ENCODE measurements around the gene FOSL1. TPM values are rescaled to one million over a fixed set of nuclear protein-coding genes. Genes with fewer than 3 reads are reported as not detected.

FOSL1 gene
- total RNA-seq, 2 donors from 2014 or later, result 11.9 to 18.8 TPM

DNA sequence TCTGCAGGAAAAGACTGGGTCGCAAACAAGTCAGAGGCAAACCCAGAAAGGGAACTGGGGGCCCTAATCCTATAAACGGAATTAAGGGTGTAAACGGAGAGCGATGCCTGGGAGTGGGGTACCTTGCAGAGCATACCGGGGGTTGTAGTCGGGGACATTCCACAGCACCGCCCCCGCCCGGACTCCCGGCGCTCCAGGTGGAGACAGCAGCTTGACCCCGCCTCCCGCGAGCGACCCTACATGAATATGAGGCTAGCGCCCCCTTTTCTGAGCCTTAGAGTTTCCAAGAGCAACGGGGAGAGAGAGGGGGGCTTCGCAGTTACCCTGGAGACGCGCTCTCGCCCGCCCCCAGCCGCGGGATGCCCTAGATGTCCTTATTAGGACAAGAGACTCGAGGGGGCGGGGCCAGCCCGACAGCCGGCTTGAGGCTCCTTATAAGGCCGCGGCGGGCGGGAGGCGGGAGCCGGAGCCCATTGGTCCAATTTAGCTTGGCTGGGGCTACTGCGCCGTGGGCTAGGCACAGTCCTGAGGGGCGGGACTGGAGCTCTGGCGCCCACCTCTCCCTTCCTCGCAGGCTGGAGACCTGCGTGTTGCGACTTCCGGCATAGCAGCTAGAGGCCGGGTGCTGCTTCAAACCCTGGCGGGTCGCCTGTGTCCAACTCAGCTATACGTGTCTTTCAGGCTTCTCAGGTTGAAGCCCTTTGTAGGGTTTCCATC is 40.9 kb downstream of the FOSL1 start:
- peak; percentile 99 to 100 for DNase-seq
- Mint-ChIP-seq H3K4me1 (ENCODE audit: low read depth) (peaks cover 58% of the 10 kb centered on the region), H3K27ac (peak overlapping the region; percentile 95), H3K9me3 (no peaks in the 10 kb centered on the region), H3K27me3 (ENCODE audit: low read depth) (no peaks in the 10 kb centered on the region), H3K36me3 (ENCODE audit: insufficient read depth in 2 of 2) (peaks cover 20 to 31% of the 10 kb centered on the region in 2 donors), H3K4me3 (peak overlapping the region; percentile 96 to 97)
- ATAC-seq (replicated peaks in 1 of 2), result peak; percentile 69 to 71

DNA sequence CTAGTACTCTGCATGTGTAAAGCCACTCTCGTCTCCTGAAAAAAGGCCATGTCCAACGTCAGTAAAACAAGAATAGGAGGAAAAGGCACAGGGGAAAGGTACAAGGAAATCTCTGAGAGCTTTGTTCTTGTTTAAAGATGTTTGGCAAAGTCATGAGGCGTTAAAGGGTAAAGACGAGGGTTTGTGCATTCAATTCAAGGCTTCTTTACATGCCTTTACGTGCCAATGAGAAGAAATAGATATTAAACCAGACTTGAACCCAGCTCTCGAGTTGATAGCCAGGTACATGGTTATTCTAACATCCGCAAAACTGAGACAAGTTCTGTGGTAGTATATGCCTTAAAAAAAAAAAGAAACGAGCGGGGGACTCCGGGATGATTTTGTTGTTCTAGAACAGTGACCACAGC is 41.5 kb downstream of the FOSL1 start:
- H3K27ac Mint-ChIP-seq, result peak overlapping the region; percentile 95
- no peaks in the 10 kb centered on the region for H3K27me3 Mint-ChIP-seq (ENCODE audit: low read depth)
- H3K4me3 Mint-ChIP-seq, result peak overlapping the region; percentile 96 to 97
- H3K4me1 Mint-ChIP-seq (ENCODE audit: low read depth), result peaks cover 64% of the 10 kb centered on the region
- H3K36me3 Mint-ChIP-seq (ENCODE audit: insufficient read depth in 2 of 2), result peaks cover 24 to 36% of the 10 kb centered on the region in 2 donors
- DNase-seq (no peak), ATAC-seq (replicated peaks in 1 of 2) (no peak)
- H3K9me3 Mint-ChIP-seq, result no peaks in the 10 kb centered on the region

DNA sequence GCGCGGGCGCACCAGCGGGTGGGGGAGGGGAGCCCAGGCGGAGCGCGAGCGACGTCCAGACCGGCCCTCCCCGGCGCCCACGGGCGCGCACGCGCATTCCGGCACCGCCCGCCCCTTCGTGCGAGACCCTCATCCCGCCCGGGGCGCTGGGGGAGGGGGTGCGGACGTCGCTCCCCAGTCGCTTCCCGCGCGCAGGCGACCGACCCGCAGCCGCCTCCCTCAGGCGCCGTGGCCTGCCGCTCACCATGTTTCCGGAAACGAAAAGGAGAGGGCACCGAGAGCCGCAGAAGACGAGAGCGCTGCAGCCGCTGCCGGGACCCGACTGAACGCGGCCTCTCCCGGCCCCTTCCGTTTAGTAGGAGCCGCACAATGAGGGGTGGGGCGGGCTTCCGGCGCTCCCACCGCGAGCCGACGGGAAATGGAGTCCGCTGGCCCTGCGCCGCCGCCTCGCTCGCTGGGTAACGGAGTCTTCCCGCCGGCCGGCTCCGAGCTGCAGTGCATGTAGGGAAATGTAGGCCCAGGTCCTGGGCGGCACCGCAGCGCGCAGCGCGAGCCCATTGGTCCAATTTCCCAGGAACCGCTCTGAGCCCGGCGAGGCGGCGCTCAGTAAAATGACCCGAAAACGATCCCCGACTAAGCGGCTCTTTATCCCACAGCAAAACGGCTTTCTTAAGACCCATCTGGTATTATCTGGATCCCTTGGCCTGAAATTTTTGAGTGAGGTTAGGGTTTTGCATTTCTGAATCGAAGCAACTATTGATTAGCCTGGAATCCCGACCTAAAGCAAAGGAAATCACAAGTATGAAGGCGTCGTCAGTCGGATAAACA is 42.1 kb downstream of the FOSL1 start, which contains the start of gene CFL1:
Gene CFL1, minus strand, starts transcription at position 328 of the 828 bp plus-strand sequence. Its CDS starts 81 bp downstream, at position 247.
- ATAC-seq (replicated peaks in 1 of 2), result peak; percentile 66
- Mint-ChIP-seq H3K27ac (peak within 1 kb of the TSS; percentile 95), H3K9me3 (no peaks in the 10 kb centered on the region), H3K27me3 (ENCODE audit: low read depth) (no peaks in the 10 kb centered on the region), H3K36me3 (ENCODE audit: insufficient read depth in 2 of 2) (peaks cover 26 to 38% of the 10 kb centered on the region in 2 donors), H3K4me1 (ENCODE audit: low read depth) (peaks cover 65% of the 10 kb centered on the region), H3K4me3 (peak within 1 kb of the TSS; percentile 97)
- DNase-seq, result peak; percentile 98

DNA sequence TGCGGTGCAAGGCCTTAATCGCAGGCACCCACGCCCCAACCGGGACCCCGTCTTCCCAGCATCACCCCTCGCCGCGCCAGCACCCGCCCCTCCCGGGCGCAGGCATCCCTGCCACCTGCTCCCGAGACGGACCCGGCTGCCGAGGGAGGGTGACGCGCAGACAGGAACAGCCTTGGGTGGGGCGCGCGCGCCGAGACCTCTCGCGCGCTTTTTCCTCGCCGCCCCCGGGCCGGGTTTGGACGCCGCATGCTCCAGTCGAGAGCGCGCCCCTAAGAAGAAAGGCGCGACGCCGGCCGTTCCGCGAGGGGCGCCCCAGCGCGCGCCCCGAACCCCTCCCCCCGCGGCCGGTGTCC is 42.7 kb downstream of the FOSL1 start:
- Mint-ChIP-seq H3K27ac (no peak overlapping the region), H3K36me3 (ENCODE audit: insufficient read depth in 2 of 2) (peaks cover 24 to 35% of the 10 kb centered on the region in 2 donors), H3K4me3 (peak overlapping the region; percentile 96 to 97), H3K9me3 (no peaks in the 10 kb centered on the region), H3K4me1 (ENCODE audit: low read depth) (peaks cover 59% of the 10 kb centered on the region), H3K27me3 (ENCODE audit: low read depth) (no peaks in the 10 kb centered on the region)
- DNase-seq (no peak), ATAC-seq (replicated peaks in 1 of 2) (peak in 1 of 2 donors; percentile 0)

DNA sequence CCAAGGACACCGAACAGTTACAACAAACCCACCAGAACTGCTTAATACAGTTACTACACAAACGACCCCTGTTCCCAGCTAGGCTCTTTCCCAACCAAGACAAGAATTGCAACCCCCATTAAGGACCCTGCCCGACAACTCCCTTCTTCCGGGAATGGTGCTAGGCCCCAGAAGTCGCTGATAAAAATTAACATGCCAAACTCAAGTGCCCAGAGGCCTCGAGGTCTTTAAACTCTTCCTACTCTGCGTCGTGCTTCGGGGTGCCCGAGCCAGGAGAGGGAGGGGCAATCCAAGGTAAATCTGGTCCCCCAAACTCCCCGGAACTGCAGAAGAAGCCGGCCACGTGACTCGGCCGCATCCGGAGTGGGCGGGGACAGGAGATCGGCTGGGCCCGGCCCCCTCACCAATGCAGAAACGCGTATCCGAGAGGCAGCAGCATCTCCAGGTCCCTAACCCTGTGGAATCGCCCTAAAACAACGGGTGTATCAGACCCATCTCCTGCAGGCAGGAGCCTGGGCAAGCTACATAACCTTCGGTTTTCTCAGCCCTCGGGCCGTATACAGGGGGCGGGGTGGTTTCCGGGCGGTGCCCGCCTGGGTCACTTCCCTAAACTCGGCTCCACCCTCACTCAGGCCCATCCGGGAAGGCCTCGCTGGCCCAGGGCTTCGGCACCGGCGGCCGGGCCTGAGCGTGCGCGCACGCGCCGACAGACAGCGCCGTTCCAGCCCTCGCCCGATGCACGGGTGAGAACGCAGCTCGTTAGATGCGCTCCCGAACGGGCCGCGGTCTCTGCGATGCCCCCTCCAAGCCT is 43.3 kb downstream of the FOSL1 start:
- no peaks in the 10 kb centered on the region for H3K27me3 Mint-ChIP-seq (ENCODE audit: low read depth)
- H3K4me1 Mint-ChIP-seq (ENCODE audit: low read depth), result peaks cover 54% of the 10 kb centered on the region

DNA sequence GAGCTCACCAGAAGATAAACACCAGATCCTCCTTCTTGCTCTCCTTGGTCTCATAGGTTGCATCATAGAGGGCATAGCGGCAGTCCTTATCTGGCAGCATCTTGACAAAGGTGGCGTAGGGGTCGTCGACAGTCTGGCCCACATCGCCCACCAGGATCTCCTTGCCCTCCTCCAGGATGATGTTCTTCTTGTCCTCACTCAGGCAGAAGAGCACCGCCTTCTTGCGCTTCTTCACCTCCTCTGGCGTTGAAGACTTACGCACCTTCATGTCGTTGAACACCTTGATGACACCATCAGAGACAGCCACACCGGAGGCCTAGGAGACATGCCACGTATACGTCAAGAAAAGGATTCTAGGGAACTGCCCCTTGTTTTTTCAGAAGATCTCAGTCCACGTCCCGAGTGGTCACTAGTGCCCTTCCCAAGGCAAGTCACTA is 44.2 kb downstream of the FOSL1 start:
- peak overlapping the region; percentile 91 for H3K27ac Mint-ChIP-seq
- H3K36me3 Mint-ChIP-seq (ENCODE audit: insufficient read depth in 2 of 2), result peaks cover 24 to 44% of the 10 kb centered on the region in 2 donors
- no peaks in the 10 kb centered on the region for H3K9me3 Mint-ChIP-seq
- peaks cover 46% of the 10 kb centered on the region for H3K4me1 Mint-ChIP-seq (ENCODE audit: low read depth)
- H3K4me3 Mint-ChIP-seq, result peak overlapping the region; percentile 96 to 97
- ATAC-seq (replicated peaks in 1 of 2) (no peak), DNase-seq (no peak)
- no peaks in the 10 kb centered on the region for H3K27me3 Mint-ChIP-seq (ENCODE audit: low read depth)

More for the DNA sequence above, 43.3 kb downstream of the FOSL1 start:
- Mint-ChIP-seq H3K27ac (peak overlapping the region; percentile 91), H3K9me3 (no peaks in the 10 kb centered on the region), H3K4me3 (peak overlapping the region; percentile 96 to 97), H3K36me3 (ENCODE audit: insufficient read depth in 2 of 2) (peaks cover 24 to 40% of the 10 kb centered on the region in 2 donors)
- DNase-seq (peak; percentile 87 to 91), ATAC-seq (replicated peaks in 1 of 2) (peak; percentile 17 to 20)

DNA sequence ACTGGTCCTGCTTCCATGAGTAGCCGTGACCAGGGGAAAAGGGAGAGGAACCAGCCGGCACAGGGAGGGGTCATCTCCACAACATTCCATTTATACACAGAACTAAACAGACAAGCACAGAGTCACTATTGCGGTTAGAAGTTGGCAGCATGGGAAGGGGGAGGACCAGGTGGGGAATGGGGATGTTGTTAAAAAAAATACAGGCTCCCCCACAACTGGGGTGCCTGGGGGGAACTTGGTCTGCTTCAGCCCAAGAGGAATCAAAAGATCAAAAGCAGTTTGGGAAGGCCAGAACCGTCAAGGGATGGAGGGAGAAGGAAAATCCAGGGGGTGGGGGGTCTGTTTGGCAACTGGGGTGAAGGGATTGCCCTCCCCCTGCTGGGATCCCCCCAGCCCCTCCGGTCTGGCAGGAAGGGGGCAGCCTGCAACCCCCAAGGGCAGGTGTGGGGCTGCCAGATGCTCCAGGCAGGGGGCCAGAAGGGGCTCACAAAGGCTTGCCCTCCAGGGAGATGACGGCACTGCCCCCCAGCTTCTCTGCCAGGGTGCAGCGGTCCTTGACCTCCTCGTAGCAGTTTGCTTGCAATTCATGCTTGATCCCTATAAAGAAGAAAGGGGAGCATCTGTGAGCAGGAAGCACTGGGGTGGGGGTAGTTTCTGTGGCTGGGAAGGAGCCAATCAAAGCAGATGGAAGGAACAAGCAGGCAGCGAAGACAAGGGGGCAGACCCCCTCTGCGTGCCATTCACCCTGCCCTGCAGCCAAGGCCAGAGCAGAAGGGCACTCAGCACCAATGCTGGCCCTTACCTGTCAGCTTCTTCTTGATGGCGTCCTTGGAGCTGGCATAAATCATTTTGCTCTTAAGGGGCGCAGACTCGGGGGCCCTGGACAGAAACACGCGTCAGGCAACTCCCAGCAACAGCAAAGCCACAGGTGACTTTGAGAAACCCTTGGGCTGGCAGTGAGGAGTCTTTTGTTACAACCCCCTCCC is 45.0 kb downstream of the FOSL1 start:
- H3K9me3 Mint-ChIP-seq, result no peaks in the 10 kb centered on the region
- peak overlapping the region; percentile 70 for H3K27ac Mint-ChIP-seq
- H3K27me3 Mint-ChIP-seq (ENCODE audit: low read depth), result no peaks in the 10 kb centered on the region
- peaks cover 23 to 43% of the 10 kb centered on the region in 2 donors for H3K36me3 Mint-ChIP-seq (ENCODE audit: insufficient read depth in 2 of 2)
- DNase-seq, result no peak
- peak overlapping the region; percentile 96 to 97 for H3K4me3 Mint-ChIP-seq
- peaks cover 44% of the 10 kb centered on the region for H3K4me1 Mint-ChIP-seq (ENCODE audit: low read depth)
- ATAC-seq (replicated peaks in 1 of 2), result no peak

DNA sequence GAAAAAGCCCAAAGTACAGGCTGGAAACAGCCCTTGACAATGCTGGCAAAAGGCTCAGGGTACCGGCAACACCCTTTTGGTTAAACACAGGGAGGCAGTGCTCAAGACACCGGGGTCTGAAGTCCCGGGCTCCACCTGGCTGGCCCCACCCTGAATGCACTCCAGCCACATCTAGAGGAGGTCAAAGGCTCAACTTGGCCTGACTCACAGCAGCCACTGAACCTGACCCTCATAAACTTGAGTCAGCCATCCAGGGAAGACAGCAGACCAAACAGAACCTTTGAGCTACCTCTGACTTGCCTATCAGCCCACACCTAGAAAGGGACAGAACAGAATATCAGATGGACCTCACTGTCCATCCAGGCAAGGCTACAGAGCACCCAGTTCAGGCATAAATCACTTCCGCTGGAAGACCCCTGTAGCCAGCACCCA is 46.0 kb downstream of the FOSL1 start:
- H3K4me1 Mint-ChIP-seq (ENCODE audit: low read depth), result peaks cover 39% of the 10 kb centered on the region
- H3K36me3 Mint-ChIP-seq (ENCODE audit: insufficient read depth in 2 of 2), result peaks cover 23 to 41% of the 10 kb centered on the region in 2 donors
- peak overlapping the region in 1 of 2 donors; percentile 65 for H3K4me3 Mint-ChIP-seq
- no peak for DNase-seq
- H3K9me3 Mint-ChIP-seq, result no peaks in the 10 kb centered on the region
- no peaks in the 10 kb centered on the region for H3K27me3 Mint-ChIP-seq (ENCODE audit: low read depth)
- peak overlapping the region; percentile 85 for H3K27ac Mint-ChIP-seq
- no peak for ATAC-seq (replicated peaks in 1 of 2)

DNA sequence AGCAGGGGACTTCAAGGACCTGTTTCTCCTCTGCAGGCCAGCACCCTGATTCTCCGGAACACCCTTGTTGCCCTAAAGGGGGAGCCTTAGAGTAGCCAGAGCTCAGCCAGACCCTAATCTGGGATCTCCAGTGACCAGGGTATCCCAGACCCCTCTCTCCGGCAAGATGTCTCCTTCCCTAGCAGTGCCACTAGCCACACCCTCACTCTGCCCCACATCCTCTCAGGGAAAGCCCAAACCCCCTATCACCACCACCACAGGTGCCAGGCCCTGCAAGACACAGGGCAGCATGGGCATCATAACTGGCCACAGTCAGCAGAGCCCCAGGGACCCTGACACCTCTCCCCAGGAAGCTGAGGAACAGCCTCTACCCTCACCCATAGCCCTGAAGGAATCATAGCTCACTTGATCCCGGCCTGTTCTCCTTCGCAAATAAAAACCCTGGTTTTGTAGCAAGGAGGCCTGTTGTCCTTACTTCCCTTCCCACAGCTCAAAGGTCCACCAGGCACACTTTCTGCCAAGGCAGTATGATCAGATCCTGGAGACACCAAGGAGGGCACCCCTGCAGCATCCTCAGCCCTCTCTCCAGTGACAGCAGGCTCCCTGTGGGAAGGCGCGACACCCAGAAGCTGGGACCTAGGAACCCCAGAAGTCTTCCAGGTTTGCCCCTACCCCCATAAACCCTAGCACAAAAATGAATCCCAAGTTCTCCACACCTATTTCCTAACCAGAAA is 46.8 kb downstream of the FOSL1 start:
- peak overlapping the region; percentile 85 for H3K27ac Mint-ChIP-seq
- DNase-seq, result no peak
- no peaks in the 10 kb centered on the region for H3K9me3 Mint-ChIP-seq
- H3K36me3 Mint-ChIP-seq (ENCODE audit: insufficient read depth in 2 of 2), result peaks cover 23 to 41% of the 10 kb centered on the region in 2 donors
- H3K4me3 Mint-ChIP-seq, result no peak overlapping the region
- no peaks in the 10 kb centered on the region for H3K27me3 Mint-ChIP-seq (ENCODE audit: low read depth)
- H3K4me1 Mint-ChIP-seq (ENCODE audit: low read depth), result peaks cover 39% of the 10 kb centered on the region
- ATAC-seq (replicated peaks in 1 of 2), result no peak

DNA sequence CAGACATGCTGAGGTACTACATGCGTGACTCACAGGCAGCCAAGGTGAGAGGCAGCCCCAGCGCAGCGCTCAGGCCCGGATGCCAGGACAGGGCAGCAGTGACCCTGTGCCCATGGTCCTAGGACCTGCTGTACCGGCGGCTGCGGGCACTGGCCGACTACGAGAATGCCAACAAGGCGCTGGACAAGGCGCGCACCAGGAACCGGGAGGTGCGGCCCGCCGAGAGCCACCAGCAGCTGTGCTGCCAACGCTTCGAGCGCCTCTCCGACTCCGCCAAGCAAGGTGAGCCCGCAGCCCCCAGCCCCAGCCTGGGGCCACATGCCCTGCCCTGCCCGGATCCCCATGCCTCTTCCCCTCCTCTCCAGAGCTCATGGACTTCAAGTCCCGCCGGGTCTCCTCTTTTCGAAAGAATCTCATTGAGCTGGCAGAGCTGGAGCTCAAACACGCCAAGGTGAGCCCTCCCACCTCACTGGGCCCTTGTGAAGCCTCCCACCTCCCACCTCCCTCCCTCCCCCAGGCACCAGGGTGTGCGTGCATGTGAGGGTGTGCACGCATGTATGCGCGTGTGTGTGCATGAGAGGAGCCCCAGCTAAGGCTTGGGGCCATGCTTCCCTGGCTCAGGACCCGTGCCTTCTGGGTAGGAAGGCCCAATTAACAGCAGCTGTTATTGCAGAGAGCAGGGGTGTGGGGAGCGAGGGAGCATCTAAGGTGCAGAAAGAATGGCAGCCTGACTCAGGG is 47.5 kb downstream of the FOSL1 start:
- Mint-ChIP-seq H3K4me3 (no peak overlapping the region), H3K9me3 (no peaks in the 10 kb centered on the region), H3K4me1 (ENCODE audit: low read depth) (peaks cover 39% of the 10 kb centered on the region), H3K27me3 (ENCODE audit: low read depth) (no peaks in the 10 kb centered on the region), H3K36me3 (ENCODE audit: insufficient read depth in 2 of 2) (peaks cover 23 to 41% of the 10 kb centered on the region in 2 donors), H3K27ac (no peak overlapping the region)
- no peak for ATAC-seq (replicated peaks in 1 of 2)
- no peak for DNase-seq
